ENCODE data around the gene TMEM242. TPM values are rescaled to one million over a fixed set of nuclear protein-coding genes. Genes with fewer than 3 reads are reported as not detected.

The TMEM242 gene
- total and polyA plus RNA-seq, 2 of the 13 experiments (the other 11 are each of a cell fraction or from before 2014, with no cell fraction given): 5.6 to 11.1 TPM

DNA sequence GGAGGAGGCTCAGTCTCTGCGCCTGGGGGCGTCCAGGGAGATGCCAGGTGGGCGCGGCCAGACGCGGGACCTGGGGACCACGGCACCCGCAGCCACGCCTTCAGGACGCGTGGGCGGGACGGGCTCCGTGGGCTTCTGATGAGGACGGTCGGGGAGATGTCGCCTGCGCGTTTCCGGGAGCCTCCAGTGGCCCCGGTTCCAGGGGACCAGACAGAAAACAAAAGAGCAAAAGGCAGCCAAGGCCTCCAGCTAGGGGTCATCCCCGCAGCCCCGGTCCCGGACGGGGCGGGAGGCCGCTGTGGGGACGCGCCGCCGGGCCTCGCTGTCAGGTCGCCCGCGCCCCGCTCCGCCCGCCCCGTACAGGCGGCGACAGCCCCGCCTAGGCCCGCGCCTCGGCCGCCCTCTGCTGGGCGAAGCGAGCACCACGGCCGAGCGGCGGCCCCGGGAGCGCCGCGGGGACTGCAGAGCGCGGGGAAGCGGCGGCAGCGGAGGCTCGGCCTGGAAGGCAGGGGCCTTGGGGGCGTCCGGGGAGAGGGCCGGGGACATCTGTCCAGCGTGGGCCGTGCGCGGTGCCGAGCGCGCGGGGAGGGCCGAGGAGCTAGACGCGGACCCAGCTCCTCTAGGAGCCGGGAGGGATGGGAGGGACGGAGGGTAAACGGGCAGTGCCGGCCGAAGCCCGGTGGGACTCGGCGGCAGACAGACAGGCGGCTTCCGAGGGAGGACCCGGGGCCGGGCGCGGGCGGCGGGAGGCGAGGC lies 48.7 kb downstream of the TMEM242 start (continued):
- TF ChIP-seq, protein P1, sequence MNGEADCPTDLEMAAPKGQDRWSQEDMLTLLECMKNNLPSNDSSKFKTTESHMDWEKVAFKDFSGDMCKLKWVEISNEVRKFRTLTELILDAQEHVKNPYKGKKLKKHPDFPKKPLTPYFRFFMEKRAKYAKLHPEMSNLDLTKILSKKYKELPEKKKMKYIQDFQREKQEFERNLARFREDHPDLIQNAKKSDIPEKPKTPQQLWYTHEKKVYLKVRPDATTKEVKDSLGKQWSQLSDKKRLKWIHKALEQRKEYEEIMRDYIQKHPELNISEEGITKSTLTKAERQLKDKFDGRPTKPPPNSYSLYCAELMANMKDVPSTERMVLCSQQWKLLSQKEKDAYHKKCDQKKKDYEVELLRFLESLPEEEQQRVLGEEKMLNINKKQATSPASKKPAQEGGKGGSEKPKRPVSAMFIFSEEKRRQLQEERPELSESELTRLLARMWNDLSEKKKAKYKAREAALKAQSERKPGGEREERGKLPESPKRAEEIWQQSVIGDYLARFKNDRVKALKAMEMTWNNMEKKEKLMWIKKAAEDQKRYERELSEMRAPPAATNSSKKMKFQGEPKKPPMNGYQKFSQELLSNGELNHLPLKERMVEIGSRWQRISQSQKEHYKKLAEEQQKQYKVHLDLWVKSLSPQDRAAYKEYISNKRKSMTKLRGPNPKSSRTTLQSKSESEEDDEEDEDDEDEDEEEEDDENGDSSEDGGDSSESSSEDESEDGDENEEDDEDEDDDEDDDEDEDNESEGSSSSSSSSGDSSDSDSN (CRISPR knock-in tag; IDR thresholded peaks at IDR 0.05): peak; percentile 98
- TF ChIP-seq ZNF101 (CRISPR knock-in tag; IDR thresholded peaks at IDR 0.05; ENCODE audit: borderline replicate concordance, low read depth): no peak
- TF ChIP-seq, protein P2, sequence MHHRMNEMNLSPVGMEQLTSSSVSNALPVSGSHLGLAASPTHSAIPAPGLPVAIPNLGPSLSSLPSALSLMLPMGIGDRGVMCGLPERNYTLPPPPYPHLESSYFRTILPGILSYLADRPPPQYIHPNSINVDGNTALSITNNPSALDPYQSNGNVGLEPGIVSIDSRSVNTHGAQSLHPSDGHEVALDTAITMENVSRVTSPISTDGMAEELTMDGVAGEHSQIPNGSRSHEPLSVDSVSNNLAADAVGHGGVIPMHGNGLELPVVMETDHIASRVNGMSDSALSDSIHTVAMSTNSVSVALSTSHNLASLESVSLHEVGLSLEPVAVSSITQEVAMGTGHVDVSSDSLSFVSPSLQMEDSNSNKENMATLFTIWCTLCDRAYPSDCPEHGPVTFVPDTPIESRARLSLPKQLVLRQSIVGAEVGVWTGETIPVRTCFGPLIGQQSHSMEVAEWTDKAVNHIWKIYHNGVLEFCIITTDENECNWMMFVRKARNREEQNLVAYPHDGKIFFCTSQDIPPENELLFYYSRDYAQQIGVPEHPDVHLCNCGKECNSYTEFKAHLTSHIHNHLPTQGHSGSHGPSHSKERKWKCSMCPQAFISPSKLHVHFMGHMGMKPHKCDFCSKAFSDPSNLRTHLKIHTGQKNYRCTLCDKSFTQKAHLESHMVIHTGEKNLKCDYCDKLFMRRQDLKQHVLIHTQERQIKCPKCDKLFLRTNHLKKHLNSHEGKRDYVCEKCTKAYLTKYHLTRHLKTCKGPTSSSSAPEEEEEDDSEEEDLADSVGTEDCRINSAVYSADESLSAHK (CRISPR knock-in tag; IDR thresholded peaks at IDR 0.05; ENCODE audit: borderline replicate concordance): no peak
- no peak for TF ChIP-seq ZNF790 (CRISPR knock-in tag; IDR thresholded peaks at IDR 0.05; ENCODE audit: borderline replicate concordance)
- TF ChIP-seq NONO (IDR thresholded peaks at IDR 0.05): no peak
- peak; percentile 77 for TF ChIP-seq NONO (CRISPR knock-in tag; conservative IDR thresholded peaks at IDR 0.05)
- TF ChIP-seq THAP11 (CRISPR knock-in tag; IDR thresholded peaks at IDR 0.05): peak; percentile 42; the same call in 1 of the 2 replicates
- no peak for TF ChIP-seq ZMYM2 (CRISPR knock-in tag; IDR thresholded peaks at IDR 0.05)
- peak; percentile 73 for TF ChIP-seq ZNF703 (CRISPR knock-in tag; IDR thresholded peaks at IDR 0.05; ENCODE audit: borderline replicate concordance)
- TF ChIP-seq DR1 (CRISPR knock-in tag; IDR thresholded peaks at IDR 0.05): no peak; the same call in 1 of the 2 replicates
- 0 out of 2 replicates have a peak, but pooled peaks have one; percentile 3 for TF ChIP-seq ARID2 (CRISPR knock-in tag; IDR thresholded peaks at IDR 0.05; ENCODE audit: borderline replicate concordance)
- no peak; the same call in 1 of the 2 replicates for TF ChIP-seq DNMT1 (CRISPR knock-in tag; IDR thresholded peaks at IDR 0.05)
- peak; percentile 57; the same call in 1 of the 2 replicates for TF ChIP-seq ZNF556 (CRISPR knock-in tag; IDR thresholded peaks at IDR 0.05; ENCODE audit: borderline replicate concordance)
- TF ChIP-seq ZNF672 (CRISPR knock-in tag; IDR thresholded peaks at IDR 0.05): no peak
- no peak for TF ChIP-seq ATF1 (CRISPR knock-in tag; IDR thresholded peaks at IDR 0.05)
- 0 out of 2 replicates have a peak, but pooled peaks have one; percentile 18 for TF ChIP-seq FOXA3 (CRISPR knock-in tag; IDR thresholded peaks at IDR 0.05)
- TF ChIP-seq, protein P3, sequence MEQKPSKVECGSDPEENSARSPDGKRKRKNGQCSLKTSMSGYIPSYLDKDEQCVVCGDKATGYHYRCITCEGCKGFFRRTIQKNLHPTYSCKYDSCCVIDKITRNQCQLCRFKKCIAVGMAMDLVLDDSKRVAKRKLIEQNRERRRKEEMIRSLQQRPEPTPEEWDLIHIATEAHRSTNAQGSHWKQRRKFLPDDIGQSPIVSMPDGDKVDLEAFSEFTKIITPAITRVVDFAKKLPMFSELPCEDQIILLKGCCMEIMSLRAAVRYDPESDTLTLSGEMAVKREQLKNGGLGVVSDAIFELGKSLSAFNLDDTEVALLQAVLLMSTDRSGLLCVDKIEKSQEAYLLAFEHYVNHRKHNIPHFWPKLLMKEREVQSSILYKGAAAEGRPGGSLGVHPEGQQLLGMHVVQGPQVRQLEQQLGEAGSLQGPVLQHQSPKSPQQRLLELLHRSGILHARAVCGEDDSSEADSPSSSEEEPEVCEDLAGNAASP (CRISPR knock-in tag; IDR thresholded peaks at IDR 0.05; ENCODE audit: borderline replicate concordance): no peak
- no peak for TF ChIP-seq HDAC2 (CRISPR knock-in tag; IDR thresholded peaks at IDR 0.05)
- peak; percentile 62; the same call in 1 of the 2 replicates for TF ChIP-seq SIN3A (IDR thresholded peaks at IDR 0.05; ENCODE audit: borderline replicate concordance, low read depth, low read length)
- no peak for TF ChIP-seq MEF2D (CRISPR knock-in tag; IDR thresholded peaks at IDR 0.05)
- TF ChIP-seq ZNF546 (CRISPR knock-in tag; conservative IDR thresholded peaks at IDR 0.05): no peak; the same call in 1 of the 2 replicates
- TF ChIP-seq POLR2AphosphoS5 (IDR thresholded peaks at IDR 0.05; ENCODE audit: low read depth, low read length): no peak
- no peak for TF ChIP-seq RXRB (CRISPR knock-in tag; IDR thresholded peaks at IDR 0.05; ENCODE audit: borderline replicate concordance)
- TF ChIP-seq GTF2F1 (IDR thresholded peaks at IDR 0.05; ENCODE audit: low read length): no peak
- TF ChIP-seq SP4 (CRISPR knock-in tag; IDR thresholded peaks at IDR 0.05): peak; percentile 60; the same call in 1 of the 2 replicates
